ENCODE data around the gene KDM4C. TPM values are rescaled to one million over a fixed set of nuclear protein-coding genes. Genes with fewer than 3 reads are reported as not detected.
"Not testable (repeated sequence)": the region's sequence is repeated elsewhere in the genome, so short reads cannot be mapped to it uniquely, and the experiment has no call there.

KDM4C gene
- total RNA-seq, 2 donors from 2014 or later: 11.0 to 11.9 TPM

- H3K4me3 ChIP-seq: no peak overlapping the region
- H3K27me3 ChIP-seq: no peaks in the 10 kb centered on the region
- no peak overlapping the region for H3K27ac ChIP-seq
- H3K36me3 ChIP-seq: no peaks in the 10 kb centered on the region
- no peaks in the 10 kb centered on the region for H3K4me1 ChIP-seq
- TF ChIP-seq, protein P1, sequence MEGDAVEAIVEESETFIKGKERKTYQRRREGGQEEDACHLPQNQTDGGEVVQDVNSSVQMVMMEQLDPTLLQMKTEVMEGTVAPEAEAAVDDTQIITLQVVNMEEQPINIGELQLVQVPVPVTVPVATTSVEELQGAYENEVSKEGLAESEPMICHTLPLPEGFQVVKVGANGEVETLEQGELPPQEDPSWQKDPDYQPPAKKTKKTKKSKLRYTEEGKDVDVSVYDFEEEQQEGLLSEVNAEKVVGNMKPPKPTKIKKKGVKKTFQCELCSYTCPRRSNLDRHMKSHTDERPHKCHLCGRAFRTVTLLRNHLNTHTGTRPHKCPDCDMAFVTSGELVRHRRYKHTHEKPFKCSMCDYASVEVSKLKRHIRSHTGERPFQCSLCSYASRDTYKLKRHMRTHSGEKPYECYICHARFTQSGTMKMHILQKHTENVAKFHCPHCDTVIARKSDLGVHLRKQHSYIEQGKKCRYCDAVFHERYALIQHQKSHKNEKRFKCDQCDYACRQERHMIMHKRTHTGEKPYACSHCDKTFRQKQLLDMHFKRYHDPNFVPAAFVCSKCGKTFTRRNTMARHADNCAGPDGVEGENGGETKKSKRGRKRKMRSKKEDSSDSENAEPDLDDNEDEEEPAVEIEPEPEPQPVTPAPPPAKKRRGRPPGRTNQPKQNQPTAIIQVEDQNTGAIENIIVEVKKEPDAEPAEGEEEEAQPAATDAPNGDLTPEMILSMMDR (IDR thresholded peaks at IDR 0.05): no peak
- no peaks in the 10 kb centered on the region for H3K9me3 ChIP-seq
- no peak for DNase-seq (ENCODE audit: low spot score)
These were observed 45.2 kb downstream of the KDM4C start for GRCh38 chr9:6802926-6803325.

- TF ChIP-seq, protein P1 (IDR thresholded peaks at IDR 0.05): no peak
- Histone ChIP-seq H3K36me3 (no peaks in the 10 kb centered on the region), H3K27me3 (no peaks in the 10 kb centered on the region), H3K27ac (no peak overlapping the region), H3K9me3 (no peaks in the 10 kb centered on the region), H3K4me1 (no peaks in the 10 kb centered on the region), H3K4me3 (no peak overlapping the region)
- no peak for DNase-seq (ENCODE audit: low spot score)
These were observed 47.8 kb downstream of the KDM4C start for GRCh38 chr9:6805532-6805931.

- not testable (repeated sequence) for H3K9me3 ChIP-seq; H3K27ac ChIP-seq; H3K36me3 ChIP-seq; H3K4me3 ChIP-seq; H3K27me3 ChIP-seq; H3K4me1 ChIP-seq; DNase-seq (ENCODE audit: low spot score)
These were observed 48.5 kb downstream of the KDM4C start for GRCh38 chr9:6806318-6806717.

DNA sequence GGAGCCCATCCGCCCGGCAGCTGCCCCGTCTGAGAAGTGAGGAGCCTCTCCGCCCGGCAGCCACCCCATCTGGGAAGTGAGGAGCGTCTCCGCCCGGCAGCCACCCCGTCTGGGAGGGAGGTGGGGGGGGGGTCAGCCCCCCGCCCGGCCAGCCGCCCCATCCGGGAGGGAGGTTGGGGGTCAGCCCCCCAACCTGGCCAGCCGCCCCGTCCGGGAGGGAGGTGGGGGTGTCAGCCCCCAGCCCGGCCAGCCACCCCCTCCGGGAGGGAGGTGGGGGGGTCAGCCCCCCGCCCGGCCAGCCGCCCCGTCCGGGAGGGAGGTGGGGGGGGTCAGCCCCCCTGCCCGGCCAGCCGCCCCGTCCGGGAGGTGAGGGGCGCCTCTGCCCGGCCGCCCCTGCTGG is 49.9 kb downstream of the KDM4C start:
- H3K4me1 ChIP-seq; H3K4me3 ChIP-seq; H3K27me3 ChIP-seq; H3K36me3 ChIP-seq; H3K9me3 ChIP-seq; H3K27ac ChIP-seq; DNase-seq (ENCODE audit: low spot score): not testable (repeated sequence)

- H3K27ac ChIP-seq: no peak overlapping the region
- no peaks in the 10 kb centered on the region for H3K9me3 ChIP-seq
- DNase-seq (ENCODE audit: low spot score): no peak
- H3K4me1 ChIP-seq: no peaks in the 10 kb centered on the region
- no peak overlapping the region for H3K4me3 ChIP-seq
- H3K27me3 ChIP-seq: no peaks in the 10 kb centered on the region
- no peaks in the 10 kb centered on the region for H3K36me3 ChIP-seq
- TF ChIP-seq, protein P1 (IDR thresholded peaks at IDR 0.05): no peak
These were observed 53.7 kb downstream of the KDM4C start for GRCh38 chr9:6811436-6811835.

GRCh38 chr9:6816581-6816980 is 58.8 kb downstream of the KDM4C start:
- Histone ChIP-seq H3K4me1 (no peaks in the 10 kb centered on the region), H3K9me3 (no peaks in the 10 kb centered on the region), H3K4me3 (no peak overlapping the region), H3K36me3 (no peaks in the 10 kb centered on the region), H3K27me3 (no peaks in the 10 kb centered on the region), H3K27ac (no peak overlapping the region)
- TF ChIP-seq, protein P1 (IDR thresholded peaks at IDR 0.05): no peak
- DNase-seq (ENCODE audit: low spot score): no peak

GRCh38 chr9:6818292-6818922 is 60.6 kb downstream of the KDM4C start:
- H3K4me1 ChIP-seq: no peaks in the 10 kb centered on the region
- no peaks in the 10 kb centered on the region for H3K27me3 ChIP-seq
- peaks cover 9% of the 10 kb centered on the region for H3K36me3 ChIP-seq
- TF ChIP-seq, protein P1 (IDR thresholded peaks at IDR 0.05): no peak
- DNase-seq (ENCODE audit: low spot score): no peak
- H3K27ac ChIP-seq: no peak overlapping the region
- H3K4me3 ChIP-seq: no peak overlapping the region
- H3K9me3 ChIP-seq: no peaks in the 10 kb centered on the region
